ENCODE results near the gene DTWD1. TPM values are rescaled to one million over a fixed set of nuclear protein-coding genes. Genes with fewer than 3 reads are reported as not detected.
"Not testable (repeated sequence)": the region's sequence is repeated elsewhere in the genome, so short reads cannot be mapped to it uniquely, and the experiment has no call there.

The DTWD1 gene
- total RNA-seq, 1 donor from 2014 or later: 29.3 TPM

DNA sequence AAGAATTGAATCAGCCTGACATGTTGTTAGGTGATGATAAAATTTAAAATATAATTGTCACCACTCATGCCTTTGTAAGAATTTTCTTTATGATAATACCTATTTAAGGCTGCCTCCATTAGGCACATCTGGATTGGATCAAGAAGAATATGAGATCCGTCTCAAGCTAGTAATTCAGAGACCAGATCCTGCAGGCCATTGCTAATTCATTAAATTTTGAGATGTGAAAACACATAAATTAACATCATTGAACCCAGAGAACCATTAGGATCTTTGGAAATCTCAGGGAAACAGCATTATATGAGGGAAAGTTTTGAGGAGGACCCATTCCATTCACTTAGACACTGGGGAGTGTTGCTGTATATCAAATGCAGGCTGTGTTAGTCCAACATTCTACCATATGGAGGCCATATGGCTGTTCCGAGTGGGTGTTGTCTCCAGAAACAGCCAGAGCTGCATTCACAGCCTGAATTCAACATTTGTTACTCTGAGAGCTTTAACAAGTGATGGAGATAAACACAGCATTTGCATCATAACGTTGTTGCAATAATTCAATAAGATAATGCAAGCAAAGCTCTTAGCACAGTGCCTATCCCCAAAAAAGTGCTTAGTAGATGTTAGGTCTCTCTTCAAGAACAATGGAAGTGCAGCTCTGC lies 67.4 kb downstream of the DTWD1 start:
- Histone ChIP-seq H3K27me3 (no peaks in the 10 kb centered on the region), H3K36me3 (no peaks in the 10 kb centered on the region), H3K9me3 (no peaks in the 10 kb centered on the region), H3K4me3 (no peak overlapping the region), H3K4me1 (no peaks in the 10 kb centered on the region), H3K27ac (no peak overlapping the region)
- DNase-seq: no peak
- TF ChIP-seq, protein P1, sequence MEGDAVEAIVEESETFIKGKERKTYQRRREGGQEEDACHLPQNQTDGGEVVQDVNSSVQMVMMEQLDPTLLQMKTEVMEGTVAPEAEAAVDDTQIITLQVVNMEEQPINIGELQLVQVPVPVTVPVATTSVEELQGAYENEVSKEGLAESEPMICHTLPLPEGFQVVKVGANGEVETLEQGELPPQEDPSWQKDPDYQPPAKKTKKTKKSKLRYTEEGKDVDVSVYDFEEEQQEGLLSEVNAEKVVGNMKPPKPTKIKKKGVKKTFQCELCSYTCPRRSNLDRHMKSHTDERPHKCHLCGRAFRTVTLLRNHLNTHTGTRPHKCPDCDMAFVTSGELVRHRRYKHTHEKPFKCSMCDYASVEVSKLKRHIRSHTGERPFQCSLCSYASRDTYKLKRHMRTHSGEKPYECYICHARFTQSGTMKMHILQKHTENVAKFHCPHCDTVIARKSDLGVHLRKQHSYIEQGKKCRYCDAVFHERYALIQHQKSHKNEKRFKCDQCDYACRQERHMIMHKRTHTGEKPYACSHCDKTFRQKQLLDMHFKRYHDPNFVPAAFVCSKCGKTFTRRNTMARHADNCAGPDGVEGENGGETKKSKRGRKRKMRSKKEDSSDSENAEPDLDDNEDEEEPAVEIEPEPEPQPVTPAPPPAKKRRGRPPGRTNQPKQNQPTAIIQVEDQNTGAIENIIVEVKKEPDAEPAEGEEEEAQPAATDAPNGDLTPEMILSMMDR (IDR thresholded peaks at IDR 0.05): no peak
- intact Hi-C loops (cut with DNase I): no loop called here
- ATAC-seq: no peak

- no peaks in the 10 kb centered on the region for H3K4me1 ChIP-seq
- H3K27me3 ChIP-seq: no peaks in the 10 kb centered on the region
- intact Hi-C loops (cut with DNase I): no loop called here
- TF ChIP-seq, protein P1 (IDR thresholded peaks at IDR 0.05): no peak
- H3K27ac ChIP-seq: no peak overlapping the region
- no peak overlapping the region for H3K4me3 ChIP-seq
- no peaks in the 10 kb centered on the region for H3K36me3 ChIP-seq
- DNase-seq (no peak), ATAC-seq (no peak)
- H3K9me3 ChIP-seq: no peaks in the 10 kb centered on the region
Measured at GRCh38 chr15:49692514-49693090, 71.8 kb downstream of the DTWD1 start.

- Histone ChIP-seq H3K9me3 (no peaks in the 10 kb centered on the region), H3K27ac (no peak overlapping the region), H3K27me3 (no peaks in the 10 kb centered on the region), H3K4me3 (no peak overlapping the region), H3K4me1 (no peaks in the 10 kb centered on the region), H3K36me3 (no peaks in the 10 kb centered on the region)
- TF ChIP-seq, protein P1 (IDR thresholded peaks at IDR 0.05): no peak
- DNase-seq: no peak
- ATAC-seq: no peak
- intact Hi-C loops (cut with DNase I): no loop called here
Measured at GRCh38 chr15:49693498-49693897, 72.7 kb downstream of the DTWD1 start.

- Histone ChIP-seq H3K27me3 (no peaks in the 10 kb centered on the region), H3K9me3 (no peaks in the 10 kb centered on the region), H3K27ac (no peak overlapping the region), H3K4me1 (no peaks in the 10 kb centered on the region), H3K4me3 (no peak overlapping the region), H3K36me3 (no peaks in the 10 kb centered on the region)
- intact Hi-C loops (cut with DNase I): no loop called here
- TF ChIP-seq, protein P1 (IDR thresholded peaks at IDR 0.05): no peak
- DNase-seq (no peak), ATAC-seq (no peak)
Measured at GRCh38 chr15:49696433-49696832, 75.6 kb downstream of the DTWD1 start.

DNA sequence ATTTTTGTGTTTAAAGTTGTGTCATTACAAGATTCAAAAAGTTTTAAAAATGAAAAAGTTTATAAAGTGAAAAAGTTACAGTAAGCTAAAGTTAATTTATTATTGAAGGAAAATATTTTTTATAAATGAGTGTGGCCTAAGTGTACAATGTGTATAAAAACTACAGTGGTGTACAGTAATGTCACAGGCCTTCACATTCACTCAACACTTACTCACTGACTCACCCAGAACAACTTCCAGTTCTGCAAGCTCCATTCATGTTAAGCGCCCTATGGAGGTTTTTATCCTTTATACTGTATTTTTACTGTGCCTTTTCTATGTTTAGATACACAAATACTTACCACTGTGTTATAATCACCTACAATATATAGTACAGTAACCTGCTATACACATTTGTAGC lies 76.3 kb downstream of the DTWD1 start:
- H3K4me1 ChIP-seq: no peaks in the 10 kb centered on the region
- no peaks in the 10 kb centered on the region for H3K27me3 ChIP-seq
- TF ChIP-seq, protein P1 (IDR thresholded peaks at IDR 0.05): no peak
- intact Hi-C loops (cut with DNase I): no loop called here
- no peak for DNase-seq
- no peaks in the 10 kb centered on the region for H3K9me3 ChIP-seq
- ATAC-seq: no peak
- no peaks in the 10 kb centered on the region for H3K36me3 ChIP-seq
- H3K4me3 ChIP-seq: no peak overlapping the region
- no peak overlapping the region for H3K27ac ChIP-seq

DNA sequence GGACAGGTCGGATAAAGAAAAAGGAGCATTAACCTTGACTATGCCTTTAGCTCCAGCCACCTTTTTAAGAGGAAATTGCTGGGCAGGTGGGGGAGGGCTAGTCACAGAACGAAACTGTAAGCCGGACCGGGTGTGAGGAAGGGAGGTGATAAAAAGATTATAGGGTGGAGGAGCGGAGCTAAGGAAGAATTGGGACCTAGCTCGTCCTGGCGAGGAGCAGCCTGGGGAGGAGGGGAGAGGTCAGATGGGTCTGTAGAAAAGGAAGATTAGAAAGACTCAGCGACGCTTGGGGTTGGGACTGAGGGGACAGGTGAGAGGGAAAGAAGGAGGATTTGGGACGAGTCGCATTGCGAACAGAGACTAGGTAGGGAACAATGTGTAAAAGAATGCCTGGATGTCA lies 82.1 kb downstream of the DTWD1 start:
- H3K4me1 ChIP-seq; intact Hi-C loops (cut with DNase I); H3K36me3 ChIP-seq; DNase-seq; H3K4me3 ChIP-seq; H3K9me3 ChIP-seq; H3K27me3 ChIP-seq; ATAC-seq; H3K27ac ChIP-seq: not testable (repeated sequence)

Other genes with a start within 250 kb of the DTWD1 start
- gene FGF7, start 197.8 kb upstream of the DTWD1 start, total RNA-seq: 21.9 TPM
- gene FAM227B, start 230 bp upstream of the DTWD1 start, total RNA-seq: 4.5 TPM